Measurements from ENCODE around the gene ZNF813. TPM values are rescaled to one million over a fixed set of nuclear protein-coding genes. Genes with fewer than 3 reads are reported as not detected.

ZNF813 gene
- total and polyA plus RNA-seq, 2 donors (not counting 1 experiment from before 2014, with no cell fraction given) = 1.2 to 10.8 TPM

GRCh38 chr19:53431399-53432087 lies 36.0 kb upstream of the ZNF813 start, which contains the start of gene ZNF761:
Gene ZNF761 (plus strand): TSS chr19:53431984. CDS start chr19:53447269, 15,285 bp downstream.
- peak within 1 kb of the TSS; percentile 95 for H3K4me3 Mint-ChIP-seq
- H3K9me3 Mint-ChIP-seq (ENCODE audit: insufficient read depth) = no peaks in the 10 kb centered on the region
- ChIA-PET CTCF (interaction anchor here (1.0 kb wide), 1 partner anchor 236 kb away, joined by 3 read pairs; no protein-coding TSS in a partner anchor), POLR2A (interaction anchor here (0.7 to 1.4 kb wide), 3 partner anchors 35 to 236 kb away, joined by 3 to 4 read pairs (median 3); no protein-coding TSS in a partner anchor)
- H4K20me1 ChIP-seq (ENCODE audit: control insufficient read depth, insufficient read depth, low read length, poor library complexity, severe bottlenecking) = no peaks in the 10 kb centered on the region
- H3K27ac ChIP-seq (ENCODE audit: low read length in 2 of 2) = peak within 1 kb of the TSS; percentile 61 to 82
- peaks cover 0 to 9% (median 0%) of the 10 kb centered on the region in 3 donors for H3K9me3 ChIP-seq (ENCODE audit: control extremely low read depth in 1 of 3, control insufficient read depth in 2 of 3, insufficient read depth in 1 of 3, low read length in 2 of 3)
- intact Hi-C loops (cut with micrococcal nuclease) = loop anchor here (1.0 kb wide), 6 partner anchors 36 to 328 kb away; partner anchors contain the start of genes ZNF160, ZNF525, ZNF765 and ZNF813
- WGBS (ENCODE audit: insufficient coverage) = under 1% methylated on average over 41 of the region's 46 CpGs
- H3K4me1 ChIP-seq (ENCODE audit: control insufficient read depth in 2 of 2, insufficient read depth in 2 of 2, low read length in 2 of 2) = peaks cover 10 to 13% of the 10 kb centered on the region in 2 donors
- peak within 1 kb of the TSS; percentile 60 to 83 (median 79) for H3K4me3 ChIP-seq (ENCODE audit: control extremely low read depth in 1 of 5, extremely low read depth in 1 of 5, insufficient read depth in 1 of 5, low read depth in 2 of 5, low read length in 4 of 5)
- peak within 1 kb of the TSS; percentile 87 for H3K9ac ChIP-seq (ENCODE audit: low read length)
- DNase-seq (peak; percentile 97), ATAC-seq (ENCODE audit: low read depth) (peak; percentile 98)
- H3K27ac Mint-ChIP-seq = peak within 1 kb of the TSS; percentile 89
- peak within 1 kb of the TSS; percentile 91 for H3K4me2 ChIP-seq (replicated peaks; ENCODE audit: low read depth, low read length, poor library complexity, severe bottlenecking)
- H3K36me3 ChIP-seq (replicated peaks in 1 of 2; ENCODE audit: control extremely low read depth in 1 of 2, control insufficient read depth in 1 of 2, extremely low read depth in 1 of 2, insufficient read depth in 2 of 2, low read length in 1 of 2) = peaks cover 0 to 17% of the 10 kb centered on the region in 2 experiments
- no peaks in the 10 kb centered on the region for H3K27me3 Mint-ChIP-seq
- H3K79me2 ChIP-seq (ENCODE audit: control insufficient read depth, insufficient read depth, low read length) = peaks cover 48% of the 10 kb centered on the region
- TF ChIP-seq CTCF (IDR thresholded peaks at IDR 0.05) (peak; percentile 39), EZH2 (IDR thresholded peaks at IDR 0.05; ENCODE audit: borderline replicate concordance, insufficient read depth, low read depth, low read length, poor library complexity, severe bottlenecking) (no peak)
- no peaks in the 10 kb centered on the region for H3K27me3 ChIP-seq (replicated peaks in 1 of 4; ENCODE audit: control extremely low read depth in 1 of 4, control insufficient read depth in 3 of 4, insufficient read depth in 4 of 4, low read length in 3 of 4)
- peak within 1 kb of the TSS; percentile 91 for H2AFZ ChIP-seq (ENCODE audit: insufficient read depth, low read depth, low read length, poor library complexity, severe bottlenecking)
- peaks cover 34% of the 10 kb centered on the region for H3K4me1 Mint-ChIP-seq

All from B cell (primary cell).